Common myeloid progenitor, CD34-positive (primary cell): ENCODE data around the gene FOXJ3.

Experiments used
- CTCF ChIA-PET: fragments of 350-600 bp; sonication (Branson Sonifier 250); formaldehyde crosslinking; loops from one replicate; lab custom pipeline; 2021; ENCODE audit warnings: antibody characterized with exemption; lab: Charles Lee
- POLR2A ChIA-PET: fragments of 350-600 bp; sonication (Branson Sonifier 250); formaldehyde crosslinking; loops from one replicate; lab custom pipeline; 2021; ENCODE audit warnings: antibody characterized with exemption; lab: Charles Lee
- DNase-seq, 3 donors: peaks; one replicate each; pipeline versions ENCODE4 v3.0.0 to v3.0.0-alpha.2; 2013
- H3K27ac ChIP-seq, 2 experiments: 1 replicate in 1 of 2; 2 replicates in 1 of 2; pipeline ENCODE4 v1.7.0; 2013; ENCODE audit warnings: inconsistent platforms in 2 of 2, low read length in 2 of 2, mild to moderate bottlenecking in 2 of 2, low read depth in 1 of 2, moderate library complexity in 1 of 2; ENCODE audit not compliant: severe bottlenecking in 2 of 2, insufficient read depth in 1 of 2, poor library complexity in 1 of 2
- H3K27me3 ChIP-seq, 5 experiments: replicated peaks in 2 of 5; 1 replicate in 3 of 5; 2 replicates in 2 of 5; pipeline versions ENCODE4 v1.6.1 to v1.7.0; 2013; ENCODE audit warnings: low read length in 4 of 5, mild to moderate bottlenecking in 2 of 5, moderate library complexity in 2 of 5, inconsistent platforms in 1 of 5; ENCODE audit not compliant: insufficient read depth in 5 of 5, control insufficient read depth in 4 of 5
- H3K36me3 ChIP-seq, 4 experiments: 1 replicate in 2 of 4; 2 replicates in 2 of 4; pipeline versions ENCODE4 v1.6.1 to v1.7.0; 2013; ENCODE audit warnings: low read length in 3 of 4, control low read depth in 1 of 4, mild to moderate bottlenecking in 1 of 4; ENCODE audit not compliant: control insufficient read depth in 4 of 4, insufficient read depth in 4 of 4
- H3K4me1 ChIP-seq, 4 experiments: 1 replicate in 3 of 4; 2 replicates in 1 of 4; pipeline versions ENCODE4 v1.6.1 to v1.7.1; 2013; ENCODE audit warnings: low read length in 3 of 4, mild to moderate bottlenecking in 3 of 4, control low read depth in 1 of 4, inconsistent platforms in 1 of 4, moderate library complexity in 1 of 4; ENCODE audit not compliant: control insufficient read depth in 4 of 4, insufficient read depth in 4 of 4; ENCODE audit errors: control extremely low read depth in 1 of 4
- H3K4me3 ChIP-seq, 7 experiments: 1 replicate in 4 of 7; 2 replicates in 3 of 7; pipeline versions ENCODE4 v1.5.1 to v1.7.0; 2013; ENCODE audit warnings: mild to moderate bottlenecking in 7 of 7, low read length in 6 of 7, moderate library complexity in 6 of 7, inconsistent platforms in 2 of 7, low read depth in 2 of 7, control low read depth in 1 of 7; ENCODE audit not compliant: insufficient read depth in 4 of 7, control insufficient read depth in 1 of 7; ENCODE audit errors: extremely low read depth in 1 of 7
- H3K9me3 ChIP-seq, 5 experiments: 1 replicate in 4 of 5; 2 replicates in 1 of 5; pipeline versions ENCODE4 v1.6.1 to v1.7.1; 2013; ENCODE audit warnings: low read length in 4 of 5, mild to moderate bottlenecking in 2 of 5, inconsistent platforms in 1 of 5, low read depth in 1 of 5, moderate library complexity in 1 of 5; ENCODE audit not compliant: control insufficient read depth in 4 of 5, insufficient read depth in 2 of 5; ENCODE audit errors: control extremely low read depth in 1 of 5
- WGBS: methylation state at CpG from one replicate; pipeline ENCODE4 v1.1.5; 2013; ENCODE audit not compliant: insufficient coverage; 5-methylcytosine and 5-hydroxymethylcytosine counted together

FOXJ3 gene

DNA sequence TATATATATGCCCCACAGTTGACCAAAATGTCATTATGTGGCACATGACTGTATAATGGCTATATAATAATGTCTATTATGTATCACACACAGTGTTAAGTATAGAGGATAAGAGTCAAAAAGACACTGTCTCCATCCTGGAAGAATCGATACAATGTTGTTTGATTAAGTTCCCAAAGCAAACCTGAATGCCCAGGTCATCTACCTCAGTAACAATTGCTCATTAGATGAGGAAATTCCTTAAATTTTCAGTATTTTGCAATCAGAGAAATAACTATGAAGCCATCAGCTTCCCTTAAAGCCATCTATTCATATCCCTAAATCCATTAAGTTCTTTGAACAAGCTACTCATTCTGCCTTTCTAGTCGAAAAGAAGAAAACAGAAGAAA, 10.0 kb downstream of the FOXJ3 start:
- POLR2A ChIA-PET, result no interaction called here
- no peak overlapping the region for H3K27ac ChIP-seq
- no peak for DNase-seq
- CTCF ChIA-PET, result interaction anchor here (0.6 to 1.6 kb wide), 4 partner anchors 9 to 750 kb away, joined by 3 to 6 read pairs (median 6); no protein-coding TSS in a partner anchor
- peaks cover 12 to 35% (median 25%) of the 10 kb centered on the region in 4 experiments for H3K4me1 ChIP-seq
- H3K9me3 ChIP-seq, result no peaks in the 10 kb centered on the region
- peaks cover 0 to 3% (median 0%) of the 10 kb centered on the region in 4 experiments for H3K36me3 ChIP-seq
- 94% methylated on average over 2 of the region's 2 CpGs for WGBS
- H3K27me3 ChIP-seq, result no peaks in the 10 kb centered on the region
- no peak overlapping the region for H3K4me3 ChIP-seq

DNA sequence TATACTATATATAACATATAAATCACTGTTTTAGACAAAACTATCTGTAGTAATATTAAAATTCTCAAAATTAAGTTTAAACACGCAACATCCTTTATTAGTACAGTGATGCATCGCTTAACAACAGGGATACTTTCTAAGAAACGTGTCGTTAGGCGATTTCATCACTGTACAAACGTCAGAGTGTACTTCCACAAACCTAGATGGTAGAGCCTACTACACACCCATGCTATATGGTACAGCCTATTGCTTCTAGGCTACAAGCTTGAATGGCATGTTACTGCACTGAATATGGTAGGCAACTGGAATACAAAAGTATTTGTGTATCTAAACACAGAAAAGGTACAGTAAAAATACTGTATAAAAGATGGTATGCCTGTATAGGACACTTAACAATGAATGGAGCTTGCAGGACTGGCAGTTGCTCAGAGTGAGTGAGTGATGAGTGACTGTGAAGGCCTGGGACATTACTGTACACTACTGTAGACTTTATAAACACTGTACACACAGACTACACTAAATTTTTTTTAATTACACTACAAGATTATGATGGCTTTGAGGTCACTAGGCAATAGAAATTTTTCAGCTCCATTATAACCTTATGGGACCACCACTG, 10.5 kb downstream of the FOXJ3 start:
- no peaks in the 10 kb centered on the region for H3K9me3 ChIP-seq

GRCh38 chr1:42323551-42323950, 11.5 kb downstream of the FOXJ3 start:
- POLR2A ChIA-PET, result no interaction called here
- Histone ChIP-seq H3K4me3 (no peak overlapping the region), H3K36me3 (peaks cover 0 to 3% (median 0%) of the 10 kb centered on the region in 4 experiments), H3K4me1 (peaks cover 17 to 49% (median 37%) of the 10 kb centered on the region in 4 experiments), H3K9me3 (no peaks in the 10 kb centered on the region), H3K27ac (no peak overlapping the region), H3K27me3 (no peaks in the 10 kb centered on the region)
- CTCF ChIA-PET, result interaction anchor here (0.6 to 1.4 kb wide), 4 partner anchors 10 to 149 kb away, joined by 3 read pairs; no protein-coding TSS in a partner anchor
- 91% methylated on average over 1 of the region's 2 CpGs for WGBS
- no peak for DNase-seq

More for the DNA sequence above, 10.5 kb downstream of the FOXJ3 start:
- Histone ChIP-seq H3K27ac (no peak overlapping the region), H3K4me1 (peaks cover 13 to 40% (median 28%) of the 10 kb centered on the region in 4 experiments), H3K27me3 (no peaks in the 10 kb centered on the region), H3K4me3 (no peak overlapping the region), H3K36me3 (peaks cover 0 to 3% (median 0%) of the 10 kb centered on the region in 4 experiments)
- DNase-seq, result no peak
- ChIA-PET POLR2A (no interaction called here), CTCF (interaction anchor here (0.6 to 1.6 kb wide), 3 partner anchors 9 to 751 kb away, joined by 3 to 6 read pairs (median 6); no protein-coding TSS in a partner anchor)
- 83% methylated on average over 2 of the region's 6 CpGs for WGBS

- H3K27me3 ChIP-seq, result no peaks in the 10 kb centered on the region
- H3K36me3 ChIP-seq, result peaks cover 0 to 3% (median 0%) of the 10 kb centered on the region in 4 experiments
- no peak overlapping the region for H3K4me3 ChIP-seq
- peaks cover 22 to 59% (median 40%) of the 10 kb centered on the region in 4 experiments for H3K4me1 ChIP-seq
- ChIA-PET CTCF (interaction anchor here (1.0 to 1.4 kb wide), 3 partner anchors 11 to 147 kb away, joined by 3 read pairs; no protein-coding TSS in a partner anchor), POLR2A (no interaction called here)
- no peaks in the 10 kb centered on the region for H3K9me3 ChIP-seq
- no CpG with 5 or more reads among the region's 1 CpG for WGBS
- H3K27ac ChIP-seq, result no peak overlapping the region
- peak in 2 of 3 donors; percentile 37 to 50 for DNase-seq
Observed at GRCh38 chr1:42322577-42322976, 12.5 kb downstream of the FOXJ3 start.

- Histone ChIP-seq H3K9me3 (no peaks in the 10 kb centered on the region), H3K36me3 (peaks cover 0 to 3% (median 0%) of the 10 kb centered on the region in 4 experiments), H3K27ac (no peak overlapping the region), H3K4me1 (peaks cover 22 to 66% (median 46%) of the 10 kb centered on the region in 4 experiments), H3K27me3 (no peaks in the 10 kb centered on the region), H3K4me3 (no peak overlapping the region)
- POLR2A ChIA-PET, result no interaction called here
- 11% methylated on average over 2 of the region's 4 CpGs for WGBS
- CTCF ChIA-PET, result no interaction called here
- DNase-seq, result no peak
Observed at GRCh38 chr1:42321731-42322130, 13.3 kb downstream of the FOXJ3 start.

GRCh38 chr1:42320708-42321107, 14.3 kb downstream of the FOXJ3 start:
- POLR2A ChIA-PET, result interaction anchor here (0.6 kb wide), 1 partner anchor 9 kb away, joined by 6 read pairs; no protein-coding TSS in a partner anchor
- DNase-seq, result no peak
- no peaks in the 10 kb centered on the region for H3K9me3 ChIP-seq
- H3K4me1 ChIP-seq, result peaks cover 22 to 67% (median 46%) of the 10 kb centered on the region in 4 experiments
- H3K36me3 ChIP-seq, result peaks cover 0 to 3% (median 0%) of the 10 kb centered on the region in 4 experiments
- CTCF ChIA-PET, result interaction anchor here (0.8 to 2.1 kb wide), 4 partner anchors 12 to 445 kb away, joined by 3 to 16 read pairs (median 6); no protein-coding TSS in a partner anchor
- WGBS, result no CpG with 5 or more reads among the region's 2 CpGs
- H3K27me3 ChIP-seq, result no peaks in the 10 kb centered on the region
- H3K4me3 ChIP-seq, result peak overlapping the region in 2 of 7 experiments; percentile 1 to 29
- H3K27ac ChIP-seq, result peak overlapping the region in 1 of 2 experiments; percentile 81
